IMR-90 (cell line): ENCODE data around the gene ASAP2. TPM values are rescaled to one million over a fixed set of nuclear protein-coding genes. Genes with fewer than 3 reads are reported as not detected.
A peak's percentile ranks its signal among the peaks of the same experiment; 100 is the strongest.

Experiments used
- ATAC-seq: fragments of 200-7000 bp; cut with Tn5 transposase; 2 replicates; pipeline ENCODE4 v1.9.1; 2020; ENCODE audit warnings: low read depth, mild to moderate bottlenecking, moderate library complexity
- BruUV-seq: library from RNA; stranded (reverse); fragments of 400-500 nt; replicated peaks from 2 replicates; lab custom pipeline; 2021; lab: Mats Ljungman, UMichigan
- CTCF ChIA-PET: fragments of 300-600 bp; formaldehyde crosslinking; extraction: SDS; loops from one replicate; lab custom pipeline; 2021; ENCODE audit warnings: antibody characterized with exemption; lab: Yijun Ruan, JAX
- POLR2A ChIA-PET: fragments of 300-600 bp; sonication (Branson Sonifier 250); formaldehyde crosslinking; loops from one replicate; lab custom pipeline; 2022; ENCODE audit warnings: antibody characterized with exemption; ENCODE audit not compliant: unreplicated experiment; lab: Charles Lee
- DNase-seq: peaks from one replicate; pipeline ENCODE4 v3.0.0; 2013
- H2AFZ ChIP-seq: replicated peaks from 2 replicates; pipeline ENCODE3; 2013; ENCODE audit warnings: low read length, mild to moderate bottlenecking; ENCODE audit not compliant: poor library complexity
- H2AK5ac ChIP-seq: 2 replicates; pipeline ENCODE4 v1.6.1; 2013; ENCODE audit warnings: low read depth, low read length, inconsistent platforms
- H2AK9ac ChIP-seq: replicated peaks from 2 replicates; pipeline ENCODE3; 2013; ENCODE audit warnings: mild to moderate bottlenecking, low read depth, low read length, moderate library complexity; ENCODE audit not compliant: poor library complexity
- H2BK120ac ChIP-seq: 2 replicates; pipeline ENCODE4 v1.6.1; 2013; ENCODE audit warnings: low read depth, low read length, inconsistent platforms
- H2BK15ac ChIP-seq: 3 replicates; pipeline ENCODE4 v1.6.1; 2013; ENCODE audit warnings: low read depth, low read length, inconsistent platforms
- H2BK20ac ChIP-seq: 2 replicates; pipeline ENCODE4 v1.6.1; 2013; ENCODE audit warnings: low read depth, mild to moderate bottlenecking, inconsistent platforms, low read length, moderate library complexity
- H2BK5ac ChIP-seq: 2 replicates; pipeline ENCODE4 v1.6.1; 2013; ENCODE audit warnings: mild to moderate bottlenecking, low read depth, low read length, inconsistent platforms; ENCODE audit not compliant: poor library complexity, severe bottlenecking
- H3K14ac ChIP-seq: replicated peaks from 2 replicates; pipeline ENCODE4 v1.6.1; 2013; ENCODE audit warnings: low read depth, low read length, inconsistent platforms
- H3K18ac ChIP-seq: 2 replicates; pipeline ENCODE4 v1.6.1; 2013; ENCODE audit warnings: low read depth, low read length, control low read depth
- H3K23ac ChIP-seq: 2 replicates; pipeline ENCODE4 v1.6.1; 2013; ENCODE audit warnings: low read depth, low read length, inconsistent platforms
- H3K27ac ChIP-seq: 2 replicates; pipeline ENCODE4 v1.5.1; 2013; ENCODE audit warnings: mild to moderate bottlenecking, control low read depth, low read length; ENCODE audit not compliant: insufficient read depth
- H3K27me3 ChIP-seq: 2 replicates; pipeline ENCODE4 v1.6.1; 2013; ENCODE audit warnings: low read length; ENCODE audit not compliant: control insufficient read depth, insufficient read depth
- H3K36me3 ChIP-seq: 2 replicates; pipeline ENCODE4 v1.6.1; 2013; ENCODE audit warnings: low read length, mixed read lengths; ENCODE audit not compliant: control insufficient read depth, insufficient read depth
- H3K4ac ChIP-seq: 2 replicates; pipeline ENCODE4 v1.6.1; 2013; ENCODE audit warnings: low read depth, low read length, inconsistent platforms
- H3K4me1 ChIP-seq: 2 replicates; pipeline ENCODE4 v1.6.1; 2013; ENCODE audit warnings: low read length, mixed read lengths; ENCODE audit not compliant: control insufficient read depth, insufficient read depth
- H3K4me2 ChIP-seq: 2 replicates; pipeline ENCODE4 v1.6.1; 2013; ENCODE audit warnings: low read depth, mild to moderate bottlenecking, control low read depth, low read length, moderate library complexity
- H3K4me3 ChIP-seq: 2 replicates; pipeline ENCODE4 v1.5.1; 2013; ENCODE audit warnings: low read depth, mild to moderate bottlenecking, control low read depth, low read length, moderate library complexity; ENCODE audit not compliant: insufficient read depth
- H3K56ac ChIP-seq: 2 replicates; pipeline ENCODE4 v1.6.1; 2013; ENCODE audit warnings: low read length, inconsistent platforms; ENCODE audit not compliant: insufficient read depth; ENCODE audit errors: extremely low read depth
- H3K79me1 ChIP-seq, 2 experiments: 2 replicates each; pipeline ENCODE4 v1.6.1; 2013; ENCODE audit warnings: low read length in 2 of 2, inconsistent platforms in 1 of 2, low read depth in 1 of 2
- H3K9ac ChIP-seq: 2 replicates; pipeline ENCODE4 v1.6.1; 2013; ENCODE audit warnings: low read depth, low read length, control low read depth
- H3K9me1 ChIP-seq: 2 replicates; pipeline ENCODE4 v1.6.1; 2013; ENCODE audit warnings: low read length, inconsistent platforms; ENCODE audit not compliant: insufficient read depth
- H3K9me3 ChIP-seq: 2 replicates; pipeline ENCODE4 v1.6.1; 2013; ENCODE audit warnings: low read length; ENCODE audit not compliant: control insufficient read depth, insufficient read depth
- H4K20me1 ChIP-seq: 2 replicates; pipeline ENCODE4 v1.6.1; 2013; ENCODE audit warnings: low read length, inconsistent platforms; ENCODE audit not compliant: insufficient read depth
- H4K5ac ChIP-seq: 2 replicates; pipeline ENCODE4 v1.6.1; 2013; ENCODE audit warnings: mild to moderate bottlenecking, low read depth, low read length, control low read depth
- H4K8ac ChIP-seq, 2 experiments: 2 replicates each; pipeline ENCODE4 v1.6.1; 2013; ENCODE audit warnings: low read depth in 2 of 2, low read length in 2 of 2, control low read depth in 1 of 2, inconsistent platforms in 1 of 2
- H4K91ac ChIP-seq: 2 replicates; pipeline ENCODE4 v1.6.1; 2013; ENCODE audit warnings: low read depth, low read length, inconsistent platforms; ENCODE audit not compliant: insufficient read depth
- BHLHE40 ChIP-seq: fragments of 150-350 bp; IDR thresholded peaks from 2 replicates; pipeline ENCODE4 v1.6.1; 2016; ENCODE audit warnings: mild to moderate bottlenecking, low read depth, low read length
- RAD21 ChIP-seq: IDR thresholded peaks from 2 replicates; pipeline ENCODE4 v1.6.1; 2012; ENCODE audit warnings: low read length, improper control_type of control experiment
- RFX5 ChIP-seq: IDR thresholded peaks from 2 replicates; pipeline ENCODE4 v1.8.0; 2012; ENCODE audit warnings: low read depth, mild to moderate bottlenecking, low read length, moderate library complexity
- SMC3 ChIP-seq: fragments of 150-350 bp; IDR thresholded peaks from 2 replicates; pipeline ENCODE4 v1.6.1; 2016; ENCODE audit warnings: low read depth, mild to moderate bottlenecking, antibody characterized with exemption, low read length, moderate library complexity
- USF2 ChIP-seq: fragments of 150-350 bp; IDR thresholded peaks from 2 replicates; pipeline ENCODE4 v1.6.1; 2017; ENCODE audit warnings: mild to moderate bottlenecking, antibody characterized with exemption, low read length, low read depth
- WGBS, 2 experiments: methylation state at CpG; one replicate each; pipeline versions ENCODE4 v1.1.5 to v1.1.7; 2013; ENCODE audit warnings: missing lambda C conversion rate in 2 of 2; ENCODE audit not compliant: insufficient read length in 1 of 2; ENCODE audit errors: extremely low coverage in 2 of 2; 5-methylcytosine and 5-hydroxymethylcytosine counted together
- dilution Hi-C: fragments of 300-500 bp; cut with HindIII; formaldehyde crosslinking; loops from one replicate; pipeline ENCODE4 v1.14.3; 2018; ENCODE audit warnings: low sequenced_read_pairs; ENCODE audit not compliant: unreplicated experiment
- in situ Hi-C: fragments of 300-500 bp; cut with MboI; formaldehyde crosslinking; loops from 3 replicates; pipeline ENCODE4 v1.14.3; 2019; ENCODE audit warnings: low sequenced_read_pairs, inconsistent platforms, mixed read lengths
- intact Hi-C: fragments of 100-400 bp; cut with micrococcal nuclease; formaldehyde crosslinking; loops from 2 replicates; pipeline ENCODE4 v1.10.0; 2022
- polyA plus RNA-seq, 3 experiments: library from polyadenylated mRNA; depleted of rRNA; stranded (reverse); fragments of >200 nt; gene quantifications; 2 replicates each; pipeline ENCODE4 v1.2.3, GENCODE V29; 2012; ENCODE audit warnings: low replicate concordance in 1 of 3
- total RNA-seq: library from RNA; depleted of rRNA; stranded (reverse); fragments of >200 nt; gene quantifications from 2 replicates; pipeline ENCODE4 v1.2.3, GENCODE V29; 2012

Gene ASAP2
- total and polyA plus RNA-seq, 2 of the 4 experiments (the other 2 are of a cell fraction), result 19.7 to 28.1 TPM

DNA sequence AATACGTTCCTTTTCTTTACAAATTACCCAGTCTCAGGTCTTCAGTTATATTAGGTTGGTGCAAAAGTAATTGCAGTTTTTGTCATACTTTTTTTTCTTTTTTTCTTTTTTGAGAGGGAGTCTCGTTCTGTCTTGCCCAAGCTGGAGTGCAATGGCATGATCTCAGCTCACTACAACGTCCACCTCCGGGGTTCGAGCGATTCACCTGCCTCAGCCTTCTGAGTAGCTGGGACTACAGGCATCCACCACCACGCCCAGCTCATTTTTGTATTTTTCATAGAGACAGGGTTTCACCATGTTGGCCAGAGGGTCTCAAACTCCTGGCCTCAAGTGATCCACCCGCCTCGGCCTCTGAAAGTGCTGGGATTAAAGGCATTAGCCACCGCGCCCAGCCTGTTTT lies 43.8 kb upstream of the ASAP2 start:
- BruUV-seq, result no TSS peak
- 0 out of 4 replicates have a peak, but pooled peaks cover 0 to 3% of the 10 kb centered on the region in 2 experiments for H3K79me1 ChIP-seq
- H2BK5ac ChIP-seq, result peak overlapping the region; percentile 70
- H3K9me3 ChIP-seq, result no peaks in the 10 kb centered on the region
- WGBS, 2 experiments, result 100% methylated on average over 4 of the region's 11 CpGs; no CpG with 5 or more reads in 1 of the 2 experiments
- peak overlapping the region; percentile 99 for H2AK5ac ChIP-seq
- H3K9ac ChIP-seq, result no peak overlapping the region
- H2BK20ac ChIP-seq, result peak overlapping the region; percentile 93
- peak overlapping the region; percentile 32 for H2AK9ac ChIP-seq
- intact Hi-C loops, result no loop called here
- H2AFZ ChIP-seq, result no peak overlapping the region
- H3K56ac ChIP-seq, result no peak overlapping the region
- no peak for DNase-seq
- peak overlapping the region; percentile 71; the same call in 1 of the 2 replicates for H3K14ac ChIP-seq
- POLR2A ChIA-PET, result interaction anchor here (0.7 kb wide), 1 partner anchor 87 kb away, joined by 6 read pairs; no protein-coding TSS in a partner anchor
- H4K5ac ChIP-seq, result no peak overlapping the region
- TF ChIP-seq USF2 (no peak), RFX5 (no peak), RAD21 (no peak), SMC3 (no peak), BHLHE40 (no peak)
- H3K27me3 ChIP-seq, result no peaks in the 10 kb centered on the region
- H3K27ac ChIP-seq, result peak overlapping the region; percentile 10; the same call in 1 of the 2 replicates
- peak overlapping the region; percentile 69; the same call in 1 of the 3 replicates for H2BK15ac ChIP-seq
- dilution Hi-C loops, result no loop called here
- H3K4me1 ChIP-seq, result peaks cover 23% of the 10 kb centered on the region
- H3K4me3 ChIP-seq, result no peak overlapping the region
- H3K9me1 ChIP-seq, result peaks cover 17% of the 10 kb centered on the region
- no peak overlapping the region for H3K4me2 ChIP-seq
- H3K36me3 ChIP-seq, result no peaks in the 10 kb centered on the region
- no peaks in the 10 kb centered on the region for H4K20me1 ChIP-seq
- H3K4ac ChIP-seq, result peak overlapping the region; percentile 78
- no peak overlapping the region; the same call in 1 of the 2 replicates for H3K18ac ChIP-seq
- in situ Hi-C loops, result no loop called here
- ATAC-seq, result no peak
- H2BK120ac ChIP-seq, result peak overlapping the region; percentile 82
- CTCF ChIA-PET, result no interaction called here
- 0 out of 2 replicates have a peak overlapping the region, but pooled peaks have one; percentile 55 for H3K23ac ChIP-seq
- H4K91ac ChIP-seq, result peak overlapping the region; percentile 16; the same call in 1 of the 2 replicates
- peak overlapping the region in 1 of 2 experiments; percentile 70; a peak in 1 of 4 replicates for H4K8ac ChIP-seq
